HepG2 (cell line): ENCODE results near the gene TBC1D5. TPM values are rescaled to one million over a fixed set of nuclear protein-coding genes. Genes with fewer than 3 reads are reported as not detected.

Experiments used
- ATAC-seq: fragments of 200-7000 bp; cut with Tn5 transposase; 3 replicates; pipeline ENCODE4 v1.9.1; 2020; ENCODE audit warnings: mild to moderate bottlenecking, moderate library complexity
- BruUV-seq: library from RNA; stranded (reverse); fragments of 400-500 nt; replicated peaks from 2 replicates; lab custom pipeline; 2021; lab: Mats Ljungman, UMichigan
- CTCF ChIA-PET: fragments of 300-600 bp; formaldehyde crosslinking; extraction: SDS; loops from one replicate; lab custom pipeline; 2021; ENCODE audit warnings: low total read pairs, inconsistent platforms, low intra/inter-chr PET ratio; lab: Yijun Ruan, JAX
- POLR2A ChIA-PET: fragments of 350-600 bp; sonication (Branson Sonifier 250); formaldehyde crosslinking; loops from one replicate; lab custom pipeline; 2020; ENCODE audit warnings: antibody characterized with exemption, inconsistent platforms; lab: Yijun Ruan, JAX
- DNase-seq: peaks from one replicate; pipeline ENCODE4 v3.0.0-alpha.2; 2015; ENCODE audit warnings: low spot score
- FAIRE-seq: peaks from 3 replicates; lab custom pipeline; 2011; peaks lifted over from hg19 to GRCh38; lab: Jason Lieb, UNC
- H2AFZ ChIP-seq: one replicate; pipeline ENCODE4 v1.6.1; 2011; ENCODE audit warnings: low read length, inconsistent platforms
- H3K27ac ChIP-seq: fragments of 300-600 bp; 3 replicates; pipeline ENCODE4 v1.8.0; 2011; ENCODE audit warnings: mixed run types, mild to moderate bottlenecking, mixed read lengths, low read length, inconsistent platforms; ENCODE audit not compliant: insufficient read depth; ENCODE audit errors: extremely low read length
- H3K27me3 ChIP-seq, 2 experiments: fragments of 200-600 bp in 1 of 2; 2 replicates in 1 of 2; 3 replicates in 1 of 2; pipeline versions ENCODE4 v1.6.0 to v1.8.0; 2011; ENCODE audit warnings: low read length in 2 of 2, mild to moderate bottlenecking in 2 of 2, moderate library complexity in 2 of 2, inconsistent platforms in 1 of 2; ENCODE audit not compliant: insufficient read depth in 2 of 2, control insufficient read depth in 1 of 2
- H3K36me3 ChIP-seq, 2 experiments: fragments of 200-600 bp in 1 of 2; replicated peaks in 1 of 2; 2 replicates in 1 of 2; 3 replicates in 1 of 2; pipeline versions ENCODE4 v1.5.1 to v1.8.0; 2011; ENCODE audit warnings: low read length in 2 of 2, inconsistent platforms in 1 of 2; ENCODE audit not compliant: insufficient read depth in 2 of 2, control insufficient read depth in 1 of 2
- H3K4me1 ChIP-seq: 2 replicates; pipeline ENCODE4 v1.5.1; 2012; ENCODE audit warnings: low read length, inconsistent platforms; ENCODE audit not compliant: insufficient read depth
- H3K4me2 ChIP-seq: 2 replicates; pipeline ENCODE4 v1.6.0; 2011; ENCODE audit warnings: low read depth, low read length, inconsistent platforms
- H3K4me3 ChIP-seq, 3 experiments: fragments of 200-600 bp in 1 of 3; sonication (generic), shearing (Covaris generic) in 1 of 3; replicated peaks in 1 of 3; 2 replicates each; pipeline ENCODE4 v1.5.1; 2011 to 2016; ENCODE audit warnings: low read length in 3 of 3, inconsistent platforms in 2 of 3, low read depth in 2 of 3, mild to moderate bottlenecking in 2 of 3, control low read depth in 1 of 3, mixed read lengths in 1 of 3; ENCODE audit not compliant: insufficient read depth in 1 of 3
- H3K79me2 ChIP-seq: one replicate; pipeline ENCODE4 v1.6.1; 2011; ENCODE audit warnings: low read length, inconsistent platforms; ENCODE audit not compliant: insufficient read depth
- H3K9ac ChIP-seq: 2 replicates; pipeline ENCODE4 v1.6.0; 2011; ENCODE audit warnings: mild to moderate bottlenecking, low read depth, low read length, inconsistent platforms; ENCODE audit not compliant: insufficient read depth
- H3K9me3 ChIP-seq: 2 replicates; pipeline ENCODE4 v1.5.1; 2012; ENCODE audit warnings: mild to moderate bottlenecking, low read length
- H4K20me1 ChIP-seq: 2 replicates; pipeline ENCODE4 v1.6.0; 2011; ENCODE audit warnings: inconsistent platforms, mild to moderate bottlenecking, low read length, moderate library complexity; ENCODE audit not compliant: insufficient read depth
- AFF4 ChIP-seq: sonication (generic); formaldehyde crosslinking; IDR thresholded peaks from 2 replicates; pipeline ENCODE4 v1.4.0; 2020; ENCODE audit warnings: missing genetic modification reagents
- CHD2 ChIP-seq: IDR thresholded peaks from 2 replicates; pipeline ENCODE4 v1.6.1; 2011; ENCODE audit warnings: low read depth, low read length, improper control_type of control experiment
- DMTF1 ChIP-seq: sonication (generic); formaldehyde crosslinking; IDR thresholded peaks from 2 replicates; pipeline ENCODE4 v1.4.0; 2020; ENCODE audit warnings: mild to moderate bottlenecking, missing genetic modification reagents
- DNMT3B ChIP-seq: conservative IDR thresholded peaks from 2 replicates; pipeline ENCODE4 v1.6.1; 2016; ENCODE audit warnings: missing biosample characterization, control low read depth
- GABPA ChIP-seq, 2 experiments: IDR thresholded peaks; 2 replicates each; pipeline ENCODE4 v1.6.1; 2011 to 2016; ENCODE audit warnings: low read depth in 2 of 2, low read length in 1 of 2, missing biosample characterization in 1 of 2, missing genetic modification characterization in 1 of 2
- KLF15 ChIP-seq: sonication (generic); formaldehyde crosslinking; IDR thresholded peaks from 2 replicates; pipeline ENCODE4 v1.8.1; 2023; ENCODE audit warnings: borderline replicate concordance, mild to moderate bottlenecking, inconsistent platforms, missing genetic modification reagents, mixed read lengths
- MXD1 ChIP-seq: sonication (generic); formaldehyde crosslinking; IDR thresholded peaks from 2 replicates; pipeline ENCODE4 v1.4.0; 2020; ENCODE audit warnings: mild to moderate bottlenecking, missing genetic modification reagents
- SKIL ChIP-seq: sonication (generic); formaldehyde crosslinking; IDR thresholded peaks from 2 replicates; pipeline ENCODE4 v1.8.0; 2022; ENCODE audit warnings: missing genetic modification reagents, mild to moderate bottlenecking, moderate library complexity, borderline replicate concordance
- ZMAT3 ChIP-seq: sonication (generic); formaldehyde crosslinking; conservative IDR thresholded peaks from 2 replicates; pipeline ENCODE4 v1.7.0; 2021; ENCODE audit warnings: missing genetic modification reagents
- ZNF256 ChIP-seq: sonication (generic); formaldehyde crosslinking; conservative IDR thresholded peaks from 2 replicates; pipeline ENCODE4 v1.4.0; 2020; ENCODE audit warnings: missing genetic modification reagents
- ZNF7 ChIP-seq: IDR thresholded peaks from 2 replicates; pipeline ENCODE4 v1.6.1; 2016; ENCODE audit warnings: missing biosample characterization, missing genetic modification reagents
- ZSCAN12 ChIP-seq: sonication (generic); formaldehyde crosslinking; IDR thresholded peaks from 2 replicates; pipeline ENCODE4 v1.9.0; 2021; ENCODE audit warnings: mild to moderate bottlenecking, missing genetic modification reagents
- ZSCAN31 ChIP-seq: sonication (generic); formaldehyde crosslinking; IDR thresholded peaks from 2 replicates; pipeline ENCODE4 v1.5.0; 2020; ENCODE audit warnings: low read depth, mild to moderate bottlenecking, missing genetic modification reagents
- WGBS: methylation state at CpG from one replicate; pipeline ENCODE4 v1.1.6; 2017; ENCODE audit warnings: low lambda C conversion rate; 5-methylcytosine and 5-hydroxymethylcytosine counted together
- in situ Hi-C: cut with HindIII; loops from 2 replicates; pipeline ENCODE4 v1.10.0; 2017; ENCODE audit warnings: low pct_unique_long_range_greater_than_20kb; ENCODE audit not compliant: extremely low pct_ligation_motif_present
- intact Hi-C: fragments of 100-400 bp; cut with micrococcal nuclease; formaldehyde crosslinking; loops from one replicate; pipeline ENCODE4 v1.10.0; 2022; ENCODE audit not compliant: unreplicated experiment
- polyA plus RNA-seq, 8 experiments: library from polyadenylated mRNA; depleted of rRNA in 3 of 8; stranded (reverse) in 7 of 8; unstranded in 1 of 8; fragments of >200 nt; fragmentation: Illumina TruSeq in 4 of 8; extraction: Trizol in 4 of 8; gene quantifications; 2 replicates each; pipeline versions ENCODE4 v1.2.1 to v1.2.3, GENCODE V29; 2011 to 2016; ENCODE audit warnings: low read depth in 4 of 8, missing spikeins in 1 of 8, mixed read lengths in 1 of 8; ENCODE audit not compliant: insufficient read depth in 1 of 8
- total RNA-seq, 5 experiments: library from RNA; depleted of rRNA; stranded (reverse); fragments of >200 nt; fragmentation: Illumina TruSeq; extraction: Trizol; gene quantifications; 2 replicates each; pipeline ENCODE4 v1.2.3, GENCODE V29; 2016; ENCODE audit warnings: low read depth in 1 of 5

TBC1D5 gene
- total and polyA plus RNA-seq, 2 of the 13 experiments (the other 11 are each of a cell fraction or from before 2014, with no cell fraction given) = 19.2 to 33.3 TPM

GRCh38 chr3:17292556-17292955, 449.9 kb downstream of the TBC1D5 start (continued):
- no peak for TF ChIP-seq DMTF1 (CRISPR knock-in tag)
- no peak for TF ChIP-seq ZNF7 (CRISPR knock-in tag)
- TF ChIP-seq, all 625 proteins: peak for 0

GRCh38 chr3:17290894-17291293, 451.5 kb downstream of the TBC1D5 start:
- H3K9me3 ChIP-seq = no peaks in the 10 kb centered on the region
- no peaks in the 10 kb centered on the region for H3K27me3 ChIP-seq
- H3K36me3 ChIP-seq = no peaks in the 10 kb centered on the region; a peak in 3 of 5 replicates
- no peak overlapping the region for H3K4me2 ChIP-seq
- H3K27ac ChIP-seq = no peak overlapping the region
- H3K4me3 ChIP-seq = no peak overlapping the region
- TF ChIP-seq ZSCAN12 (CRISPR knock-in tag) = no peak
- TF ChIP-seq ZMAT3 (CRISPR knock-in tag) = no peak
- no peak for TF ChIP-seq CHD2
- no peak for TF ChIP-seq MXD1 (CRISPR knock-in tag)
- TF ChIP-seq GABPA (IDR thresholded peaks at IDR 0.05; ENCODE audit: low read depth, low read length) = no peak
- TF ChIP-seq GABPA (CRISPR knock-in tag; IDR thresholded peaks at IDR 0.05; ENCODE audit: low read depth) = no peak
- no peak for TF ChIP-seq ZSCAN31
- TF ChIP-seq SKIL = no peak
- no peak for TF ChIP-seq DNMT3B
- no peak for TF ChIP-seq ZNF256
- no peak for TF ChIP-seq KLF15 (CRISPR knock-in tag)
- TF ChIP-seq AFF4 (CRISPR knock-in tag) = no peak
- no peaks in the 10 kb centered on the region for H3K4me1 ChIP-seq
- no TSS peak for BruUV-seq
- ATAC-seq = no peak
- WGBS = 100% methylated on average over 2 of the region's 2 CpGs
- ChIA-PET CTCF (no interaction called here), POLR2A (no interaction called here)
- DNase-seq = no peak
- FAIRE-seq = no peak
- no peaks in the 10 kb centered on the region for H3K79me2 ChIP-seq
- H4K20me1 ChIP-seq = no peaks in the 10 kb centered on the region
- intact Hi-C loops = no loop called here
- no peak overlapping the region for H3K9ac ChIP-seq
- in situ Hi-C loops = no loop called here
- no peak overlapping the region for H2AFZ ChIP-seq
